LNCaP clone FGC (cell line): Measurements from ENCODE around the gene UBA3.

Experiments
- DNase-seq: peaks from one replicate; pipeline ENCODE4 v3.0.0-alpha.2; 2011; ENCODE audit warnings: low read depth
- H3K4me3 ChIP-seq: 2 replicates; pipeline ENCODE4 v1.5.1; 2011; ENCODE audit warnings: mild to moderate bottlenecking, low read depth, low read length, control low read depth
- CTCF ChIP-seq: IDR thresholded peaks from 2 replicates; pipeline ENCODE4 v1.5.1; 2012; ENCODE audit warnings: mild to moderate bottlenecking; ENCODE audit not compliant: control insufficient read depth, insufficient read depth; ENCODE audit errors: extremely low read depth

Gene UBA3

GRCh38 chr3:69080233-69080920 is at the start of gene UBA3:
Gene UBA3, minus strand, starts transcription at chr3:69080365. Its CDS starts 12 bp downstream, at chr3:69080353.
- DNase-seq, result peak; percentile 44
- TF ChIP-seq CTCF, result no peak
- H3K4me3 ChIP-seq, result peak within 1 kb of the TSS; percentile 91

DNA sequence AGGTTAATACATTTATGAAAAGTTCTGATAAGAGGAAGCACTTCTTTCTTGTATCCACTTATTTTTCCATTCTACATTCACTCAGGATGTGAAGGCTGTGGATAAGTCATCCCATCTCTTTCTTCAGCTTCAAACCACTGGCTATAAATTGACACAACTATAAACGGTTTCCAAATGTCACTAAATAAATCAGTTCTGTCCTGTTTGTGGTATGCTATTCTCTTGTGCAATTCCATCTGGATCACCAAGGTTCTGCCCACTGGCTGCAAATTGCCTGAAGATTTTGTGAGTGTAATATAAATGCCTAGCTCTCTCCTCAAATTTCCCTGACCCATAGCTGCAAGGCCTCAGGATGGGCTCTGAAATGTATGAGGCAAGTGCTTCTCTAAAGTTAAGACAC is 49.4 kb upstream of the UBA3 start:
- TF ChIP-seq CTCF, result no peak
- DNase-seq, result no peak
- H3K4me3 ChIP-seq, result no peak overlapping the region

- no peak for TF ChIP-seq CTCF
- H3K4me3 ChIP-seq, result no peak overlapping the region
- DNase-seq, result no peak
Measured at GRCh38 chr3:69128509-69128908, 48.3 kb upstream of the UBA3 start.

DNA sequence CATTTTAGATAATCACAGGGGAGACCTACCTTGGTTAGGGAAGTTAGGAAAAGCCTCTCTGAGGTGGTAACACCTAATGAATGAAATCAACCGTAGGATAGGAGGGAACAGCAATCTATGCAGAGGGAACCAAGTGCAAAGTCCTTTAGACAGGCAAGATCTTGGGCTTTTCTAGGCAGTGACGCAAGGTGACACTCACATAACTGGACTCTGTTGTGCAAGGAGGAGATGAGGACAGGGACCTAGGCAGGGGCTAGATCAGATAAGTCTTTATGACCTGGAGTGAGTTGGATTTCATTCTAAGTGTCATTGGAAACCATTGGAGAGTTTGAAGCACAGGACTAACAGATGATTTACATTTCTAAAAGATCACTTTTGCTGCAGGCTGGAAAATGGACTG is 46.8 kb upstream of the UBA3 start:
- no peak overlapping the region for H3K4me3 ChIP-seq
- no peak for DNase-seq
- no peak for TF ChIP-seq CTCF

- no peak for TF ChIP-seq CTCF
- DNase-seq, result no peak
- H3K4me3 ChIP-seq, result no peak overlapping the region
Measured at GRCh38 chr3:69126216-69126615, 46.1 kb upstream of the UBA3 start.

DNA sequence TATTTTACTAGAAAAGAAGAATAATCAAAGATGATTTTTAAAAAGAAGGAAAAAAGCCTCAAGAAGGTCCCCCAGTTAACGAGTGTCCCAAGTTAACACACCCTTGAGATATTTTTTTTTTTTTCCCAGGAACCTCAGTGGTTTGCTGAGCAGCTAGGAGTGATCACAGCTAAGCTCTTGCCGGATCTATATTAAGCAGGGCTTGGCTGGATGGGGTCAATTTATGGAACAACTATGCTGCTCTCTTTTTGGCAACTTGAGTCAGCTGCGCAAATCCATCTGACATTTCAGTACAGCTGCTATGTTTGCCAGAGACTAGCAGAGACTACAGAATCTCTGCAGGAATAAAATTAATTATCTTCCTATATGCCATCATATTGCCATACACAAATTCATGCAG is 42.2 kb upstream of the UBA3 start, which contains the start of gene LMOD3:
Gene LMOD3 (minus strand): TSS at position 193 of the 400 bp plus-strand sequence. CDS start 209 bp downstream, outside the sequence.
- H3K4me3 ChIP-seq, result no peak within 1 kb of the TSS
- no peak for DNase-seq
- no peak for TF ChIP-seq CTCF

DNA sequence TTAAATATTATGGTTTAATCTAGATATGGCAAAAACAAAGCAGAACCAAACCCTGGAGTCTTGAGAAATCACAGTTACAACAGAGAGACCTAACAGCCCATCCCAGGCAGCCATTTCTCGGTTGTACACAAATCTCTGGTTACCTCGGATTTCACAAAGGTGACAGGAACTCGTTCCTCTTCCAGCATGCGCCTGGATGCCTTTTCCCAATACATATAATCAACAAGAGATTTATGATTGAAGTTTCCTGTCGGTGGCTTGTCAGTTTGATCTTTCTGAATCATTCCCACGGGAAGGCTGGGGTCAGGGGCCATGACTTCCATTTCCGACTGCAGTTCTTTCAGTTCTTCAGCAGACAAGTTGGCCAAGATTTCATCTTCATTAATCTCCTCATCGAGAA is 41.8 kb upstream of the UBA3 start:
- TF ChIP-seq CTCF, result no peak
- H3K4me3 ChIP-seq, result no peak overlapping the region
- DNase-seq, result no peak
